HG03066 (cell line): Measurements from ENCODE around the gene C17orf107.
"Not testable (repeated sequence)": the region's sequence is repeated elsewhere in the genome, so short reads cannot be mapped to it uniquely, and the experiment has no call there.

Experiments
- ATAC-seq: cut with Tn5 transposase; IDR thresholded peaks from one replicate; pipeline ENCODE4 v1.9.1; 2021; ENCODE audit warnings: low read depth; ENCODE audit not compliant: unreplicated experiment

Gene C17orf107

DNA sequence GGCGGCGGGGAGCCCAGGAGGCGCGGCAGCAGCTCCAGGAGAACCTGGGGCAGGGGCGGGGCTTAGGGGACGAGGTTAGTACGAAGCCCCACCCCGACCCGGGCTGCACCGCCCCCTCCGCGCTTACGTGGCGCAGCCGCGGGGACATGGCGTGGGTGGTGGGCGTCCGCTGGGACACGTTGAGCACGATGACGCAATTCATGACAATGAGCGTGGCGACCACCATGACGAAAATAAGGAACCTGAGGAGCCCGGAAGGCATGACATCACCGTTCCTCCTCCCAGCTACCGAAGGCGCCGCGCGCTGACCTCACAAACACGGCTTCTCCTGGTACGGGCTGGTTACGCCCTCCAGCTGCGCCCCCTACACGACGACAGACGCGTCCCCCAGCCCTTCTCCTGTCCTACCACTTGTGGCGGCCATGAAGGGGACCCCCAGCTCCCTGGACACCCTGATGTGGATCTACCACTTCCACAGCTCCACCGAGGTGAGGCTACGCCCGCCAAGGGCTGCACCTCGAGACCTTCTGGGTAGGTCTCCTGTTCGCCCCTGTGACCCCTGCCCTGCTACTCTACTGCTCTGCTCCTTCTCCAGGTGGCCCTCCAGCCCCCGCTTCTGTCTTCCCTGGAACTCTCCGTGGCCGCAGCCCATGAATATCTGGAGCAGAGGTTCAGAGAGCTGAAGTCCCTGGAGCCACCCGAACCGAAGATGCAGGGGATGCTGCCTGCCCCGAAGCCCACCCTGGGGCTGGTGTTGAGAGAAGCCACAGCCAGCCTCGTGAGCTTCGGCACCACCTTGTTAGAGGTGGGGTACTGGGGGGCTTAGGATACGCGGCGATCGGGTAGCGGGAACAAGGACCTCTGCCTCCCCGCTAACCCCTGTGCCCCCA lies at the start of gene C17orf107:
C17orf107 (plus strand) TSS at position 196 of the 890 bp plus-strand sequence; CDS start at position 423, 227 bp downstream.
- no peak for ATAC-seq

- no peak for ATAC-seq
These were observed 49.1 kb upstream of the C17orf107 start for GRCh38 chr17:4850246-4850645.

- ATAC-seq = no peak
These were observed 48.3 kb upstream of the C17orf107 start for GRCh38 chr17:4851084-4851483.

GRCh38 chr17:4852567-4853207 lies 46.6 kb upstream of the C17orf107 start:
- ATAC-seq = no peak

DNA sequence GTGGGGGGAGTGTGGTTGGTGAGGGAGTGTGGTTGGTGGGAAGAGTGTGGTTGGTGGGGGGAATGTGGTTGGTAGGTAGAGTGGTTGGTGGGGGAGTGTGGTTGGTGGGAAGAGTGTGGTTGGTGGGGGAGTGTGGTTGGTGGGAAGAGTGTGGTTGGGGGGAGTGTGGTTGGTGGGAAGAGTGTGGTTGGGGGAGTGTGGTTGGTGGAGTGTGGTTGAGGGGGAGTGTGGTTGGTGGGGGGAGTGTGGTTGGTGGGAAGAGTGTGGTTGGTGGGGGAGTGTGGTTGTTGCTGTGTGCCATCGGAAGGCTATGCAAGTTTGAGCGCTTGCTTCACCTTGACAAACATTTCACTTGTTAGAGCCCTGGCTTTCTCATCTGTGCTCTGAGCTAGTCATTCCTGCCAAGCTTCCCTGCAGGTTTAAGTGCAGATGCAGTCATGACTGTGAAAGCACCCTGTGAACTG lies 46.1 kb upstream of the C17orf107 start:
- no peak for ATAC-seq

- ATAC-seq = no peak
These were observed 45.1 kb upstream of the C17orf107 start for GRCh38 chr17:4854111-4854681.

- no peak for ATAC-seq
These were observed 42.9 kb upstream of the C17orf107 start for GRCh38 chr17:4856271-4856936.

GRCh38 chr17:4856937-4857314 lies 42.4 kb upstream of the C17orf107 start:
- ATAC-seq = no peak

GRCh38 chr17:4857347-4857746 lies 42.0 kb upstream of the C17orf107 start:
- not testable (repeated sequence) for ATAC-seq

DNA sequence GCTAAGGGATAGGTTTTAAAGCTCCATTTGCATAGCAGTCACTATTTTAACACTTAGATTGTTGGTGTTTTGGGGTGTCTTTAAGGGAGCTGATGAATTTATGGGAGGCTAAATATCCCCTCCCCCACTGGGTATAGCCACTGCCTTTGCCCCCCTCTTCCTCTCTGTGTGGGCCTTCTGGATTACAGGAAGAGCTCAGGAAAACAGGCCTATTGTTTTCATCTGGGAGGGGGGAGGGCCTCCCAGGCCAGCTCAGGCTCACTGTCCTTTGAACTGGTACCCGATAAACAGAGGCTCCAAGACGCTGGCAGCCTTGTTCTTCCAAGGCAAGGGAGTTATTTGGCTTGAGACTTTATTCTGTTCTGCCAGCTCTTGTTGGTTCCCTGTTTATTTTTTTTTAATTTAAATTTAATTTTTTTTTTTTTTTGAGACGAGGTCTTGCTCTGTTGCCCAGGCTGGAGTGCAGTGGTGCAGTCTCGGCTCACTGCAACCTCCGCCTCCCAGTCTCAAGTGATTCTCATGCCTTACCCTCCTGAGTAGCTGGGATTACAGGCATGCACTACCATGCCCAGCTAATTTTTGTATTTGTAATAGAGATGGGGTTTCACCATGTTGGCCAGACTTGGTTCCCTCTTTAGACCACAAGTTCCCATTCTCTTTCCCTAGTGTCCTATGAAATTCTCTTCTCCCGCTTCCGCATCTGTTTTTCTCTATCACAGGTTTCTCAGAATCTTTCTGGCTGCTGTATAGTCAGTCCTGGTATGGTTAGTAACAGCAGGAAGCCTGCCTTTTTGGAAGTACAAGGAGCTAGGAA lies 41.1 kb upstream of the C17orf107 start:
- no peak for ATAC-seq

- no peak for ATAC-seq
These were observed 40.5 kb upstream of the C17orf107 start for GRCh38 chr17:4858882-4859260.

DNA sequence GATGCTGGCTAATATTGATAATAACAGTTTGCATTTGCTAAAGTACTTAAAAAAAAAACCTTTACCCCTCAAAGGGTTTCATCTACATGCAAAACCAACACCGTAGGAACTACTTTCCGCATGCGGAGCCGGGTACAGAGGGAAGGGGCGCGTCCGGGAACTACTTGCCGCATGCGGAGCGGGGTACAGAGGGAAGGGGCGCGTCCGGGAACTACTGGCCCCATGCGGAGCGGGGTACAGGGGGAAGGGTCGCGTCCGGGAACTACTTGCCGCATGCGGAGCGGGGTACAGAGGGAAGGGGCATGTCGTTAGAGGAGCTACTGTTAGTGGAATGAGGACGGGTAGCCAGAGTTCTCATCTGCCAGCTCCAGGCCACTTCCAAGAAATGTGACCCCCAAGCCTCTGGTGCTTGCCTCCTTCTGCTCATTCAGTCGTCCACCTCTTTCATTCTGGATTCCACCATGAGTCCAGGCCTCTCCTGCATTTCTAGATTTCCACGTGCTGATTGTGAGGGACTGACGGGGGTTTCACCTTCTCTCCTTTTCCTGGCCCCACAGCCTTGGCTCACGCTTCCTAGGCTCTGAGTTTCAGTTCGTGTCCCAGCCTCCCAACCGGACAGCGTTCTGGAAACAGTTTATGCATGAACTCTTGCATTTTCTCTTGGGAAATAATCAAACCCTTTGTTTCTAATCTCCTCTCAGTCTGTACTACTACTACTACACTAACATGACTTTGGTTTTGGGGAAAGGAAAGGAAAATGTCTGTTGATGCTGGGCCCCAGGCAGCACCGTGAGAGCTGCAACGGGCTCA lies 39.3 kb upstream of the C17orf107 start:
- ATAC-seq = no peak

DNA sequence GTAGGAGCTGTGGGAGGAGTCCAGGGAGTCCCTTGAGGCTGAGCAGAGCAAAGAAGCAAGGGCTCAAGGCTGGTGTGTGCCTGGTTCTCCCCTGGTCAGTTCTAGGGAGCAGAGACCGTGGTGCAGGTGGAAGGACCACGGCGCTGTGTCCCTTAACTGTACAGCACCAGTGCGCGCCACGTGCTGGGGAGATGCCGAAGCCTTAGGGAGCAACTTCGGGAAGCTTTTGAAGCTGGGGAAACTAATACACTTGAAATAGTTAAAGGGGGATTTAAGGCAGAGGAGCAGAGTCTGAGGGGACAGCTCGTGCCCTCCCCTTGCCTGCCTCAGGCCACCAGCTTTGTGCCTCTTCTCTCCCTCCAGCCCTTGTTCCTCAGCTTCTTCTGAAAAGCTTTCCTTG lies 38.7 kb upstream of the C17orf107 start:
- ATAC-seq = no peak

- no peak for ATAC-seq
These were observed 38.3 kb upstream of the C17orf107 start for GRCh38 chr17:4861052-4861451.

DNA sequence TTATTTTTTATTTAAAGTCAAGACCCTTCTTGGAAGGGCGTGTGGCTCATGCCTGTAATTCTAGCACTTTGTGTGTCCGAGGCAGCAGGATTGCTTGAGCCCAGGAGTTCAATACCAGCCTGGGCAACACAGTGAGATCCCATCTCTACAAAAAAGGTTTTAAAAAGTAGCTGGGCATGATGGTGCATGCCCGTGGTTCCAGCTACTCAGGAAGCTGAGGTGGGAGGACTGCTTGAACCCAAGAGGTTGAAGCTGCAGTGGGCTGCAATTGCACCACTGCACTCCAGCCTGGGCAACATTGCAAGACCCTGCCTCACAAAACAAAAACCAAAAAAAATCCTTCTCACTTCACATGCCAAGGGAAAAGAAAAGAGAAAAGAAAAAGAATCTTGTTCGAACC lies 36.6 kb upstream of the C17orf107 start:
- ATAC-seq = no peak

GRCh38 chr17:4863321-4863720 lies 36.0 kb upstream of the C17orf107 start:
- no peak for ATAC-seq

DNA sequence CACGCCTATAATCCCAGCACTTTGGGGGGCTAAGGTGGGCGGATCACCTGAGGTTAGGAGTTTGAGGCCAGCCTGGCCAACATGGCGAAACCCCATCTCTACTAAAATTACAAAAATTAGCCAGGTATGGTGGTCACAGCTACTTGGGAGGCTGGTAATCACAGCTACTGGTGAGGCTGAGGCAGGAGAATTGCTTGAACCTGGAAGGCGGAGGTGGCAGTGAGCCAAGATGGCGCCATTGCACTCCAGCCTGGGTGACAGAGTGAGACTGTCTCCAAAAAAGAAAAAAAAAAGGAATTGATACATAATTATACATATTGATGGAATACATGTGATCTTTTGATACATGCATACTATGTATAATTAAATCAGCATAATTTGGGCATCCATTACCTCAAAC lies 31.8 kb upstream of the C17orf107 start:
- ATAC-seq = not testable (repeated sequence)

DNA sequence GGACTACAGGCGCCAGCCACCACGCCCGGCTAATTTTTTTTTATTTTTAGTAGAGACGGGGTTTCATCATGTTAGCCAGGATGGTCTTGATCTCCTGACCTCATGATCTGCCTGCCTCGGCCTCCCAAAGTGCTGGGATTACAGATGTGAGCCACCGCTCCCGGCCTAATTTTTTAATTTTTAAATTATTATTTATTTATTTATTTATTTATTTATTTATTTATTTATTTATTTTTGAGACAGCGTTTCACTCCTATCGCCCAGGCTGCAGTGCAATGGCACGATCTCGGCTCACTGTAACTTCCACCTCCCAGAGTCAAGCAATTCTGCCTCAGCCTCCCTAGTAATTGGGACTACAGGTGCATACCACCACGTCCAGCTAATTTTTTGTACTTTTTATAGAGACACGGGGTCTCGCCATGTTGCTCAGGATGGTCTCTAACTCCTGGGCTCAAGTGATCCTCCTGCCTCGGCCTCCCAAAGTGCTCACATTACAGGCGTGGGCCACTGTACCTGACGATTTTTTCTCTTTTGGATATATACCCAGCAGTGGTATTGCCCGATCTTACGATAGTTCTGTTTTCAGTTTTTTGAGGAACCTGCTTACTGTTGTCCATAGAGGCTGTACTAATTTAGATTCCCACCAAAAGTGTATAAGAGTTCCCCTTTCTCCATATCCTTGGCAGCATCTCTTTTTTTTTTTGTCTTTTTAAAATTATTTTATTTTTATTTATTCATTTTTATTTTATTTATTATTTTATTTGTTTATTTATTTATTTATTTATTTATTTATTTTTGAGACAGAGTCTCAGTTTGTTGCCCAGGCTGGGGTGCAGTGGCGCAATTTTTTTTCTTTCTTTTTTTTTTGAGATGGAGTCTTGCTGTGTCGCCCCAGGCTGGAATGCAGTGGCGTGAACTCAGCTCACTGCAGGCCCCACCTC lies 30.0 kb upstream of the C17orf107 start:
- not testable (repeated sequence) for ATAC-seq
